Pulmonary artery endothelial cell (primary cell): Measurements from ENCODE around the gene SLC30A10. TPM values are rescaled to one million over a fixed set of nuclear protein-coding genes. Genes with fewer than 3 reads are reported as not detected.
"Not testable (repeated sequence)": the region's sequence is repeated elsewhere in the genome, so short reads cannot be mapped to it uniquely, and the experiment has no call there.

Experiments
- DNase-seq: peaks from one replicate; pipeline ENCODE4 v3.0.0-alpha.2; 2011; ENCODE audit warnings: low read depth, low spot score
- total RNA-seq: library from RNA; depleted of rRNA; stranded (reverse); fragments of >200 nt; gene quantifications from 2 replicates; pipeline ENCODE4 v1.2.3, GENCODE V29; 2014

Gene SLC30A10
- total RNA-seq, 1 donor from 2014 or later, result under 0.01 TPM

- DNase-seq, result not testable (repeated sequence)
Observed at GRCh38 chr1:219892271-219892670, 36.1 kb downstream of the SLC30A10 start.

- not testable (repeated sequence) for DNase-seq
Observed at GRCh38 chr1:219891846-219892245, 36.5 kb downstream of the SLC30A10 start.

- not testable (repeated sequence) for DNase-seq
Observed at GRCh38 chr1:219888667-219889066, 39.7 kb downstream of the SLC30A10 start.

GRCh38 chr1:219885680-219886079, 42.7 kb downstream of the SLC30A10 start:
- no peak for DNase-seq

GRCh38 chr1:219883400-219884332, 44.7 kb downstream of the SLC30A10 start:
- DNase-seq, result no peak

DNA sequence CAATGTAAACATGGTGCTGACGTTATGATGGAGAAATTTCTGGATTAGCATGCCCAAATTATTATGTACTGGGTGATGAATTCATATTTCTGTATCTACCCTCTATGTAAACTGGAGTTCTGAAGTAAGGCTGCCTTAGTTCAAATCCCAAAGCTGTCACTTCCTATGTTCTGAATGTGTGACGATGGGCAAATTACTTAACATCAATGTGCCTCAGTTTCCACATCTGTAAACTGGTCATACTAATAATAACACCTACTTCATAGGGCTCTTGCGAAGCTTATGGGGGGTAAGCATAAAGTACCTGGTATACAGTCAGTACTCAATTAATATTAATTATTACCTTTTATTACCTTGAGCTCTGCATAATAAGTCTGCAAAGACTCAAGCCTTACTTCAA, 45.6 kb downstream of the SLC30A10 start:
- DNase-seq, result no peak

GRCh38 chr1:219882096-219882495, 46.3 kb downstream of the SLC30A10 start:
- no peak for DNase-seq

DNA sequence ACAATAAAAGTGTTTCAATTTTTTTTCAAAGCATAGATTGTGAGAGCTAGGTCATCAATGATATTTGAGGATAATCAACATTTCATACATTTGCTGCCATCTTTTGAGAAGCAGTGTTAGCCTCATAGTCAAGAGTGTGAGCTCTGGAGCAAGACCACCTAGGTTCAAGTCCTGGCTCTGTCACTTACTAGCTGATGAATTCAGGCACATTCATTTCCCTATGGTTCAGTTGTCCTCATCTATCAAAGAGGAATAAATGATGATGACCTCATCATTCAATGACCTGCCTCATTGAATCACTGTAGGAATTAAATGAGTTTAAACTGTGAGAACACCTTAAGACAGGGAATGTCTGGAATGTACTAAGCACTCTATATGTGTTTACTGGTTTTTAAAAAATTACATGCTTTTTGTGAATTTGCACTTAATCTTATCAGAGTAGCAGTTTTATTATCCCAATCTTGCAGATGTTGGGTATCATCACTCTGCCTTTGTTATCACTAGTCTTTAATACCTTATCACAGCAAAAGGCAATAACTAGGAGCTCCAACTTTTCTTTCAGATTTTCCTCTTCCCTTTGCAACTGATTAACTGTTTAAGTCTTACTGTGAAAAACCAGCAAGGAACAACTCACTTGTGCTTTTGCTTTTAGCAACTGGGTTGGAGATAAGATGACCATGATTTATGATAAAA, 47.4 kb downstream of the SLC30A10 start:
- no peak for DNase-seq

DNA sequence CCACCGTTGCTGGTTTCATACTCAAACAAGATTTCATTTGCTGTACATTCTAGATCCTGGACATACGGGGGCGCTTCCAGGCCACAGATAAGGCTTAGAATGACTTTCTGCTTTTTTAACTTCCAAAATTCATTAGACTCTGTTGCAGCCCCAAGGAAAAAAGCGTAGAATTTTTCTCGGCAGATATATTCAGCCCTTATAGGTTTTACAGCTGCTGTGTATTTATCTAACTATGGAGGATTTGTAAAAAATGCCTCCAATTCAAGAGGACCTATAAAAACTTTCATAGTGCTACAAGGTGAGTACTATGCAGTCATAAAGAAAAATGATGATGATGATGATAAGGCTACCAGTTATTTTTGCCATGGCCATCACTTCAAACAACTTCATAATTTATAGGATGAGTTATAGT, 51.6 kb downstream of the SLC30A10 start:
- DNase-seq, result no peak

GRCh38 chr1:219875860-219876259, 52.5 kb downstream of the SLC30A10 start:
- no peak for DNase-seq

DNA sequence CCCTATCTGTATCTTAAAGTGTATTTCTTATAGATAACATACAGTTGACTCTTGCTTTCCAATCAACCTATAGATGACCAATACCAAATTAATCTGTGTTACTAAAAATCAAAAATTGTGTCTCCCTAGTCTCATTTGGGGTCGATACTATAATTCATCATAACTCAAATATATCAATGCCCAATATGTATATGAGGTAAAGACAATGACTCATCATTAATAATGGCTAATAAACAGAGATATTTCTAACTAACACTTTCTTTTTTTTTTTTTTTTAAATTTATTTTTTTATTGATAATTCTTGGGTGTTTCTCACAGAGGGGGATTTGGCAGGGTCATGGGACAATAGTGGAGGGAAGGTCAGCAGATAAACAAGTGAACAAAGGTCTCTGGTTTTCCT, 55.8 kb downstream of the SLC30A10 start:
- not testable (repeated sequence) for DNase-seq

GRCh38 chr1:219871427-219872057, 56.8 kb downstream of the SLC30A10 start:
- DNase-seq, result no peak

- not testable (repeated sequence) for DNase-seq
Observed at GRCh38 chr1:219868615-219869014, 59.7 kb downstream of the SLC30A10 start.

Other genes with a start within 250 kb of the SLC30A10 start
- gene EPRS1, start 117.9 kb upstream of the SLC30A10 start, total RNA-seq, result 166 and 189 TPM in 2 replicates
- gene BPNT1, start 161.2 kb upstream of the SLC30A10 start, total RNA-seq, result 28.2 and 42.5 TPM in 2 replicates
- gene IARS2, start 165.6 kb upstream of the SLC30A10 start, total RNA-seq, result 86.2 and 86.7 TPM in 2 replicates